GM21390 (cell line): ENCODE measurements around the gene TCF7L1.
"Not testable (repeated sequence)": the region's sequence is repeated elsewhere in the genome, so short reads cannot be mapped to it uniquely, and the experiment has no call there.

Source experiments
- ATAC-seq: cut with Tn5 transposase; IDR thresholded peaks from one replicate; pipeline ENCODE4 v1.9.1; 2021; ENCODE audit not compliant: unreplicated experiment

The TCF7L1 gene

DNA sequence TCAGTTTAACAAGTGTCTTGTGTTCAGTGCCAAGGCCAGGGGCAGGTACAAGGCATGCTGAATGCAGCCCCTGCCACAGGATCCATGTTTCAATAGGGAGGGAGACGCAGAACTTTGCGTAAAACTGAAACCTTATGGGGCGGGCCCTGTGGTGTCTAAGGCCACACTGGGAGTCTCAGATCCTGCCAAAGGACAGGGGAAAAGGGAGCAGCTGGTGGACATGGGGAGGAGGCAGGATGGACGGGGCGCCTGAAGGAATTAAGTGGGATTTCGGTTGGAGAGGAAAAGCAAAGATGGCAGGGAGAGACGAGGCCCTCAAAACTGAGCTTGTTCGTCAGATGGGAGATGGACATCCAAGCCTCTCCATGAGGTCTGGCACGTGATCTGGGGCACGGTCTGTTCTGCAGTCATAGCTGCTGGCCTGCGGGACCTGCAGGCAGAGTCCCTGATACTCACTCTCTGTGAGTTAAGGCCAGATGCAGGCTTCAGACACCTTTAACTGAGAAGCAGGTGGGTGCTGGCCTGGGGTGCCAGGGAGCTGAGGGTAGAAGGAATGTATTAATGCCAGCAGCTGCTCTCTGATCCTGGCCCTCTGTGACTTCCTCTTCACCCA lies 48.8 kb downstream of the TCF7L1 start:
- no peak for ATAC-seq

DNA sequence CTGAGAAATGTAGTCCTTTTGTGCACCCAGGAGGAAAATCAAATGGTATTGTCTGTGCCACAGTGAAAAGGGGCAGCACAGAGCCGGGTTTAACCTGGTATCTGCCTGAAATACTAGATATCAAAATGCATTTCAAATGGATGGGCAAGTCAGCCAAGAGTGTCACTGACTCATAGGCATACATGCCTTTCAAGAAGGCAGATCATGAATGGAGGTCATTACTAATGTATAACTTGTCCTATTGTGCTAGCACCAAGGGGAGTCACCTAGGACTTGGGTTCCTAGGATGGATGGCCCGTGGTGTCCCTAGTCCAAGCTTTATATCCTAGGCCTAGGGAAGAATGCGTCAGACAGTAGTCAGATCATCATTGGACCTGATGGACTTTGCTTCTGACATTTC lies 49.9 kb downstream of the TCF7L1 start:
- ATAC-seq: no peak

DNA sequence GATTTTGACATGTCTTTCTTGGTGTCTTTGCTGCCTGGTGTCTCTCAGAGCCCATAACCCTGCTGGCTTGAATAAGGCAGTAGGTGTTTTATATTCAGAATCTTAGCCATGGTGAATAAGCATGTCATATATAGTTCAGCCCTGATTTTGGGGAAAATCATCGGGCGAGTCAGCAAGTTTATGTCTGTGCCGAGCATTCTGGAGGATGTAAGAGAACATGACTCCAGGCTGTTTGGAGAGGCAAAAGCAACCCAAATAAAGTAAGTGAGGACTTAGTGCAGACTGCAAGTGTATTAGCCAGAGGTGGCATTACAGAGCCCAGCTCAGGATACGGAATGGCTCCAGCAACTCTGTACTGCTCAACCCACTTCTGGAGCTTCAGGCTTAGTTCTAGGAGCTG lies 50.3 kb downstream of the TCF7L1 start:
- ATAC-seq: no peak

DNA sequence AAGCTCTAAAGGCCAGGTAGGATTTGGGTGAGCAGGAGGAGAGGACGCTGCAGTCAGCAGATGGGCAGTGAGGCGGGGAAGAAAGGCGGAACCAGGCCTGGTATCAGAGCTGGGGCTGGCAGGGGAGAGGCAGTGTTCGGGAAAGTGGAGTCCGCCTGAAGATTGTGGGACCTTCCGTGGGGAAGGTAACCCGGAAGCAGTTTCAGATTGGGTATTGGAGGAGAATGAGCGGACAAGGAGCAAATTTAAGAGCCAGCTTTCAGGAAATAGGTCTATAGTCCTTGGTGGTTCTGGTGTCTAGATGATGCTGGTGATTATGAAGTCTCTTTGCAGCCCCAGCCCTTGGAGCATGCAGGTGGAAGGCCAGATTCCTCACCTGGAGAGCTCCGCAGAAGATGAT lies 51.0 kb downstream of the TCF7L1 start:
- ATAC-seq: no peak

DNA sequence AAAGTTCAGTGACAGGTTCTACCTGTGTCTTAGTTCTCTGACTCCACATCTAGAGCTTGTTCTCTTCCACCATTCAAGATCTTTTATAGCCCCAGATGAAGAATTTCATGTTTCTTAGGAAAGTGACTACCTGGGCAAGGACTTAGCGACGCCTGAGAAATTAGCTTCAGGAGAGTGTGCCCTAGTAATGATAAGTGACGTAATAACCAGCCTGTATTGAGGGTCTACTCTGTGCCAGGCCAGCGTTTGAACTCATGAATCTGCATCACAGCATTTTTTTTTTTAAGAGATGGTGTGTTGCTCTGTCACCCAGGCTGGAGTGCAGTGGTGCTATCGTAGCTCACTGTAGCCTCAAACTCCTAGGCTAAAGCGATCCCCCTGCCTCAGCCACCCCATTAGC lies 51.8 kb downstream of the TCF7L1 start:
- no peak for ATAC-seq

DNA sequence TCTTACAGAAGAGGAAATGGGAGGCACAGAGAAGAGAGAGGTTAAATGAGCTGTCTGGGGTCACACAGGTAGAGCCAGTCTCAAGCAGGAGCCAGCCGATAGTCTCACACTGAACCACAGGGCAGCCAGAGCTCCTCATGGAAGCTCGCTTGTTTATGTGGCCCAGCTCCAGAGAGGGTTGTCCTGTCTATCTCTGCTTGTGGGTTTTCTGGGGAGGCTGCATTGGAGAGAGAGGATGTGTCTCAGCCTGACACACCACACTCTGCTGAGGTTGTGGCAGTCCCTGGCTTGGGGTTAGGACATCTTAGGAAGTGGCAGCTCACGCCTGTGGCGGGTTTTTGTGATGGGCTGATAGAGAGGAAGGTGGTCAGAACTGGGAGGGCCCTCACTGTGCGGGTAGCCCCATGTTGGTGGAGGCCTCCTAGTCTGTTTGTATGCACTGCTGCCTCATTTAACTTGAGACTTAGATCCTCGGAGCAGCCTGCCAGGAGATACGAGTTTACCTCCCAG lies 52.3 kb downstream of the TCF7L1 start:
- no peak for ATAC-seq

DNA sequence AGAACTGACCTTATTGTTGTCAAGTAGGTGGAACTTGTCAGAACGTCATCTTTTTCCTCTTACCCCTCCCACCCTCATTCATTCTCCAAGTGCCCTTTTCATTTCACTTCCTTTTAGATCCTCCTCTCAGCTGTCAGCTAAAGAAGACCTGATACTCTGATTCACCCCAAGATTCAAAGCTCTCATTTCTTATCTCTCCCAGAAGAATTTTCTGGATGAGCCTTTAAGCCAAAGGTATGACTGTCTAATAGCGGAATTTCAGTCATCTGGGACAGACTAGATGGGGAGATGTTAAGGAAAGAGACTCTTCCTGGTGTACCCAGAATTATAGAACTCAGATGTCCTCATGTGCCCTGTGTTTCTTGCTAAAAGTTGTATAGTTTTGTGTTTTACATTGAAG lies 53.9 kb downstream of the TCF7L1 start:
- ATAC-seq: no peak

DNA sequence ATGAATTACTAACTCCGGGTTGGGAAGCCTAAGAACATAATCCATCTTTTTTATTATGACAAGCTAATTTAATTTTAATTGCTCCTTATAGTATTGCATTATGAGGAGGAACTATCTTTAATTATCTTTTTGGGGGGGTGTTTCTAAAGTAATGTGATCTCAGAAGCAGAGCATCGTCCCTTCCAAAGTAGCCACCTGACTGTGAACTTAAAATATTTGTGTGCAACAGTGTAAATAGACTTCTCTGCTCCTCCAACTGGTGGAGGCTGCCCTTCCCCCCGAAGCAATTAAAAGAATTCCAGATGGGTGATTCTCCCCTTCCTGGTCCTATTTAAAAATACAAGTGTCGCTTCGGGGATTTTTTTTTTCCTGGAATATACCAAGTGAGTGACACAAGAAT lies 55.7 kb downstream of the TCF7L1 start:
- no peak for ATAC-seq

DNA sequence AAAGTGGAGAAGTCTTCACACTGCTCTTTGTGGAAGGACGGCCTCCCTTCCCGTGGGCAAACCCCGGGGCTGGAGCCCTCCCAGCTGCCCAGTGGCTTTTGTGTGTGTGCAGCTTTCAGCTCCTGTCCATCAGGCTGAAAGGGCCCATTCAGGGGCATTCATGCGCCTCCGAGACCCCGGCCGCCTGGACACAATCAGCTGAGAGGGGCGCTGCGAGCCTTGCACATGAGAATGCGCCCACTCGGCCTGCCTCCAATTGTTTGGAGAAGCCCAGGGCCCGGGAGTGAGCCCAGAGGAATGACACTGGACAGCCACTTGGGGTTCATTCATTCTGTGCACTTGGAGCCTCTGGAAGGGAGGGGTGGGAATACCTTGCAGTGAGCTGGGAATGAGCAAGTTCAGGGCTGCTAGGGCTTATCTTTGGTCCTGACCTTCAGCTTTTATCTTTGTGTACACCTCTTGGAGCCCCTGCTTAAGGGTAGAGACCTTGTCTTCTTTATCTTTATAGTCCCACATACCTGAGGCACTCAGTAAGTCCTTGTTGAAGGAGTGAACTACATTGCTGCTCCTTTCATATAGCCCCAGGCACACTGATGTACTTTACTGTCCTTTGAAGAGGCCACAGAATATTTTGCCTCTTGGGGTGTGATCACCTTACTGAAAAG lies 56.5 kb downstream of the TCF7L1 start:
- ATAC-seq: no peak

DNA sequence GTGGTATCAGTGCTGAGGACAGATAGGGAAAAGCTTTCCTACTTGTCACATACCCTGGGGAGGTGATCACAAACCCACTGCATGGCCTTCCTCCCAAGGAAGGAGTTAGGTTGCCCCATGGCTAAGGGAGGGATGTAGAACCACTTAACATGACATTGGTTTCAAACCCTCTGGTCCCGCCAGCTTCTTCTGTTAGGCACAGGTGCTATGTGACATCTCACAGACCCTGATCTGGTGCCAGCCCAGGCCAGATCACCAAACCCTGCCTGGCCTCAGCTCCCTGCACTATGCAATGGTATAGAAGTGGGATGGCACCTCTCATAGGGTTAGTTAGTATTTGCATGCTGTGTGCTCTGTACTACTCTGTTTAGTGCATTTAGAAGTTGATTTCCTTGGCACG lies 58.0 kb downstream of the TCF7L1 start:
- no peak for ATAC-seq

DNA sequence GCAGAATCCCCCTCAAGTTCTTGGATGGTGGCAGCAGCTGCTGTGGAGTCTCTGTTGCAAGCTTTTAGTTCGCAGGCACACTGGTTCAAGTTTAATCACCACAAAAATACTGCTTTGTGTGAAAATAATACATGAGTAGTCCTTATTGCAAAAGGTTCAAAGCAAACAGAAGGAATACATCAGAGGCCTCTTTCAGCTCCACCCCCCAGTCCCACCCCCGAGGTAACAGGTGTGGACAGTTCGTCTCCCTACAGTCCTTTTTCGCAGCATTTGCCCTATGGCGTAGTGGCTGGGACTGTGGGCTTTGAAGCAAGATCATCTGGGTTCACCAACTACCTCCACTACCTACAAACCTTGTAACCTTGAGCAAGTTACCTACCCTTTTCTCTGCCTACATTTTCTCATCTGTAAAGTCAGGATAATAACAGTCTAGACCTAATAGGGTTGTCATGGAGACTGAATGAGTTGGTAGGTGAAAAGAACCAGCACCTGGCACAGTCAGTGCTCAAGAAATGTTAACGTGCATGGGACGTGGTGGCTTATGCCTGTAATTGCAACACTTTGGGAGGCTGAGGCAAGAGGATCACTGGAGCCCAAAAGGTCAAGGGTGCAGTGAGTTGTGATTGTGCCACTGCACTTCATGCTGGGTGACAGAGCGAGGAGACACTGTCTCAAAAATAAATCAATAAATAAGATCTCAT lies 61.7 kb downstream of the TCF7L1 start:
- ATAC-seq: no peak

DNA sequence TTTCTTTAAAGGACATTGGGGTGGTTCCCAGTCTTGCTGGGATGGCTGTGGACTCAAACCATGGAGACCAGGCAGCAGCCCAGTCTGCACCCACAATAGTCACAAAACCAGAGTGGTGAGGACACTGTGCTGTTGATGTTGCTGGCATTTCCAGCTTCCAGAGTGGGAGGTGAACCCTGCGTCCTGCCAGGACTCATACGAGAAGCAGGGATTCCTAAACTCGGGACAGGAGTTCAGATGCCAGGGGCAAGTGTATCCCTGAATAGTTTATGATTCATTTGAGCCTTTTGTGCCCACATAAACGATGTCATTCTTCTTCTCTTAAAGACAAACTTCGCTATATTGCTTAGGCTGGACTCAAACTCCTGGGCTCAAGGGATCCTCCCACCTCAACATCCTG lies 62.8 kb downstream of the TCF7L1 start:
- ATAC-seq: no peak

DNA sequence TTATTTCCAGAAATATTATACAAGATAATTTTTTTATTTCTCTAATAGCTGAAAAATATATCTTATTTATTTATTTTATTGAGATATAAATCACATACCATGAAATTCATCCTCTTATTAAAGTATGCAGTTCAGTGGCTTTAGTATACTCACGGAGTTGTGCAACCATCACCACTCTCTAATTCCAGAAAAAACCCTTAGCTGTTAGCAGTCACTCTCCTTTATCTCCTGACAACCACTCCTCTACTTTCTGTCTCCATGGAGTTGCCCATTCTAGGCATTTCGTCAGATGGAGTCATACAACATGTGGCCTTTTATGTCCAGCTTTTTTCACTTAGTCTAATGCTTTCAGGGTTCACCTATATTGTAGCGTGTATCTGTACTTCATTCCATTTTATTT lies 66.5 kb downstream of the TCF7L1 start:
- ATAC-seq: no peak

DNA sequence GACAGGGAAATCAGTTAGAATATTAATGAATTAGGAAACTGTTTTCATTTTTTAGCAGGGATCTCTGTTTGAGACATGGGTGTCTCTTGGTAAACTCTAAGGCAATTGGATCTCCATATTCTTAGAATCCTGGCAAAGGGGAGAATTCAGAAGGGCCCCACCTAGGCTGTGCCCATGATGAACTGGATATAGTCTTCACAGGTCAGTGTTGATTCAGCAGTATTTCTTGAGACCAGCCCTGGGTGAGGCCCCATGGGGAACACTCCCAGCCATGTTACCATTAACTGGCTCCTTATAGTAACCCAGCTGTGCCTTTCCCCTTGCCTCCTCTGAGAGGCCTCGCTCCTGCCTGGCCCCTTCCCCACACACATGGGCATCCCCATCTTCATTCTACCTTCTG lies 76.7 kb downstream of the TCF7L1 start:
- ATAC-seq: no peak

DNA sequence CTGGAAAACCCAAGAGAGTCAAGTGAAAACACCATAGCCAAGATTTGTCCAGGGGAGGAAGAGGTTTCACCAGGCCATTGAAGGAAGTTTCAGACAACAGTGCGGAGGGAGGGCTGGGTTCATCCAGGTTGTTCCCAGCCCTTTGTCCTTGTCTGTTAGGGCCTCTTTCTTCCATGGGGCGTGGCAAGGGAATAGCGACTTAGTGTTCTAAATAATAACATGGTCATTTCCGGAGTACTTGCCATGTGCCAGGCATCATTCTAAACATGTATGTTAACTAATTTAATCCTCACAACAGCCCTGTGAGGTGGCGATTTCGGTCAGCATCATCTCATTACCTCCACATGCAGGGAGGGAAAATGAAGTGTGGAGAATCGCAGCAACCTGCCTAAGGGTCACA lies 77.3 kb downstream of the TCF7L1 start:
- ATAC-seq: no peak

DNA sequence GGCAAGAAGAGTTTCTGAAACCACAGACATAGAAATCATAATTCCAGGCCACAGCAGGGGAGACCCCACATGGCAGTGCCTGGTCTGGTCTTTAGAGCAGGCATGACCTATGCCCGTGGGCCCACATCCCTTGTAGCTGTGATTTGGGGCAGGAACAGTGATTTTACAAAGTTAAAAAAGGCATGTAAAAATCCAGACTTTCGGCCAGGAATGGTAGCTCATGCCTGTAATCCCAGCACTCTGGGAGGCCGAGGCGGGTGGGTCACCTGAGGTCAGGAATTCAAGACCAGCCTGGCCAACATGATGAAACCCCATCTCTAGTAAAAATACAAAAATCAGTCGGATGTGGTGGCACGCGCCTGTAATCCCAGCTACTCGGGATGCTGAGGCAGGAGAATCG lies 78.4 kb downstream of the TCF7L1 start:
- not testable (repeated sequence) for ATAC-seq

DNA sequence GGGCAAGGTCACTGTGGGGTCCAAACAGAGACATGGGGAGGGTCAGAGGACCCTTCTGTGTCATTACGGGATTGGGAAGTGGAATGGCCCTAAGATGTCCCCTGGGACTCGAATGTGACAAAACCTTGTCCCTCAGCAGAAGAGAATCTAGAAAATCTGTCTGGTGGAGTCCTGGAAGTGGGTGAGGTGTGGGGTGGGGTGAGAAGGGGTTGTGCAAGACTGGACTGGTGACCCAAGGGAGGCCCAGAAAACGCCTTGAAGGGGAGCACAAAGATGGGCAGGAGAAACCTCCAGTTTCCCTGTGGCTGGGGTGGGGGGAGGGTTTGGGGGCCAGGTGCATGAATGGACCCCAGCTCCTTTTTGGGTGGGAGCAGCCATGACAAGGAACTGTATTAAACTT lies 79.6 kb downstream of the TCF7L1 start:
- ATAC-seq: no peak

DNA sequence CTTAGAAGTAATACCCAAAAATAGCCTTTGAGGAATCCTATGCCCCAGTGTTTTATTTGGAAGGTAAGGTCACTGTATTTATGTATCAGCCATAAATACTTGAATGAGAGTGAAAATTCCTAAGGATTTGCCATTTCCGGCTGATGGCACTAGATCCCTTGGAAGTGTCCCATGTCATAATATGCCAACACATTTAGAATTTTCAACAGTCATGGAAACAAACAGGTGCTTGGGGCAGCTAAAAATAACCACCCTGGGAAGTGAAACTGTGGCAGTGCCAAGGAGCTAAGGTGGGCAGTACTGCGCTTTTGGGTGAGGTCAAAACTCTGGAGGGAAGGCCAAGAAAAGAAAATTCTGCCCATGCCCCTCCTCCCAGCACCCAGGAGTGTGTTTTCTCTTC lies 80.2 kb downstream of the TCF7L1 start:
- ATAC-seq: no peak

DNA sequence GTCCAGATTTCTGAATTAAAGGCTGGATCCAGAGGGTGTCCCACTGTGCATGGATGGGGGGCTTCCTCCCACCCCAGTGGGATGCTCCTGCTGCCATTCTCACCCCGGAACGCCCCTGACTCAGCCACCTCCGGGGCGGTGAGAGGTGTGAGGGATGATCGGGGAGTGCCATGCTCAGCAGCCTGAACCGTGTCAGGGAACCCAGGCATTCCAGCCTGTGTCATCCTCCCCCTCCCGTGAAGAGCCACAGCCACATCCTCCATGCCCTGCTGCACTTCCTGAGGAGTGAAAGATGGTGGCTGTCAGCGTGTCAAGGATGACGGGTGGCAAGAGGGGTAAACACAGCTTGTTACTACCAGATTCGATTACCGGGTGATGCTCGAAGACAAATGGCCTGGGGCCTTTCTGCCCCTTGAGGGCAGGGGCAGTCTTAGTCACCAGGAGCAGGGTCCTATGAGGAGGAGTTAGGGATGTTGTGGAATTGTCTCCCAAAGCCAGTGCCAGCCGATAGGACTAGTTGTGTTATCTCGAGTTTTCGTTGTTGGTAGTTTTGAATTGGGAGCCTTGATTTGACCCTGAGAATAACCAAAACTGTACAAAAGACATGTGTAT lies 80.8 kb downstream of the TCF7L1 start:
- ATAC-seq: no peak

DNA sequence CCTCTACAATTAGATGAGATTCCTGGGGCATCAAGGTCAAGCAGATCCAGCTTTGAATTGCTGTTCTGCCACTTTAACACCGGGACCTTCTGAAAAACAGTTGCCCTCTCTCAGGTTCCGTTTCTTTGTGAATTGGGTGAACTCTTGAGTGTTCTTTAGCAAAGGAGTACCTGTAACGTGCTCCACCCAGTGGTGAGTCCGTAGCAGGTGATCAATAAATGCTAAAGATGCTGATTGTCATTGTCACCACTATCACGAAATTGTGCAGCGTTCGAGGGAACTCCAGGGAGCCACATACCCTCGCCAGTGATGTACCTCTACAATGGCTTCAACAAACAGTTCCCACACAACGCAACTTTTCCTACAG lies 81.9 kb downstream of the TCF7L1 start:
- ATAC-seq: no peak

DNA sequence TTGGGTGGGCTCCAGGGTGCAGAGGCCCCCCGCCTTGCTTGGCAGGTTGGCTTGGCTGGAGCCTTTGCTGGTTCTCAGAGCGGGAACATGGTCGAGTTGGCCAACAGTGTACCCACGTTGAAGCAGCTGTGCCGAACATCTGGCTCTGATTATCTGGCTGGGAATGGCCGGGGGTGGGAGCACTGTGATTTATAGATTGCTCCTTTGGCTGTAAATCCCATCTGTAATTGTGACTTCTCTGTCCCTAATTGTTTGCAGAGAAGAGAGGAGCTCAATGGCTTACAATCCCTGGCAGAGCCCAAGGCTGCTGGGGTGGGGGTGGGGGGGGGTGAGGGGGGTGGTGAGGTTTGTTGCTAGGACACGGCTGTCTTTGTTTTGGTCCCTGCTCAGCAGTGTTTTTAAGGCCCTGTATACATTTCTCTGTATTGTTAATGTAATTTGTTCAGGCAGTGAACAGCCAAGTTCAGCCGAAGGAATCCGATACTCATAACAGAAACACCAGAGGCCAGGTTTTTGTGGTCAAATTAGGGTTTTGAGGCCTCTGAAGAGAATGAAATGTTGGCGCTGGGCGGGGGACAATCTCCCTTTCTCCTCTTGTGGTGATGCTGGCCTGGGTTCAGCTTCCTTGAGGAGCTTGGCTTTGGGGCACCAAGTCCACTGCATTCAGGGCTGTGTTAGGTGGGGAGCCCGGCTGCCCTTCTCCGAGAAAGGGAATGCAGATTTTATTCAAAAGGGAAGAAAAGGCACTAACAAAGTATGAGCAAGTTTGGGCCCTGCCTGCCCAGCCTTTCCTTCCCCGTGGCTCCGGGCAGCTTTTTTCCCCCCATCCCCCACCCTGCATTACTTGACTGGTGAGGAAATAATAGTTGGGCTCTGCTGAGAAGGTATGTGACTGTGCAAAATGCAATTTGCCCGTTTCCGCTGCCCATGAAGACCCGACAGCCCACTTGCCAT lies 82.5 kb downstream of the TCF7L1 start:
- ATAC-seq: no peak
